IMR-90 (cell line): ENCODE measurements around the gene TASP1. TPM values are rescaled to one million over a fixed set of nuclear protein-coding genes. Genes with fewer than 3 reads are reported as not detected.

Experiments
- ATAC-seq: fragments of 200-7000 bp; cut with Tn5 transposase; 2 replicates; pipeline ENCODE4 v1.9.1; 2020; ENCODE audit warnings: low read depth, mild to moderate bottlenecking, moderate library complexity
- BruUV-seq: library from RNA; stranded (reverse); fragments of 400-500 nt; replicated peaks from 2 replicates; lab custom pipeline; 2021; lab: Mats Ljungman, UMichigan
- CTCF ChIA-PET: fragments of 300-600 bp; formaldehyde crosslinking; extraction: SDS; loops from one replicate; lab custom pipeline; 2021; ENCODE audit warnings: antibody characterized with exemption; lab: Yijun Ruan, JAX
- POLR2A ChIA-PET: fragments of 300-600 bp; sonication (Branson Sonifier 250); formaldehyde crosslinking; loops from one replicate; lab custom pipeline; 2022; ENCODE audit warnings: antibody characterized with exemption; ENCODE audit not compliant: unreplicated experiment; lab: Charles Lee
- DNase-seq: peaks from one replicate; pipeline ENCODE4 v3.0.0; 2013
- H2AFZ ChIP-seq: replicated peaks from 2 replicates; pipeline ENCODE3; 2013; ENCODE audit warnings: low read length, mild to moderate bottlenecking; ENCODE audit not compliant: poor library complexity
- H2AK5ac ChIP-seq: 2 replicates; pipeline ENCODE4 v1.6.1; 2013; ENCODE audit warnings: low read depth, low read length, inconsistent platforms
- H2AK9ac ChIP-seq: replicated peaks from 2 replicates; pipeline ENCODE3; 2013; ENCODE audit warnings: mild to moderate bottlenecking, low read depth, low read length, moderate library complexity; ENCODE audit not compliant: poor library complexity
- H2BK120ac ChIP-seq: 2 replicates; pipeline ENCODE4 v1.6.1; 2013; ENCODE audit warnings: low read depth, low read length, inconsistent platforms
- H2BK15ac ChIP-seq: 3 replicates; pipeline ENCODE4 v1.6.1; 2013; ENCODE audit warnings: low read depth, low read length, inconsistent platforms
- H2BK20ac ChIP-seq: 2 replicates; pipeline ENCODE4 v1.6.1; 2013; ENCODE audit warnings: low read depth, mild to moderate bottlenecking, inconsistent platforms, low read length, moderate library complexity
- H2BK5ac ChIP-seq: 2 replicates; pipeline ENCODE4 v1.6.1; 2013; ENCODE audit warnings: mild to moderate bottlenecking, low read depth, low read length, inconsistent platforms; ENCODE audit not compliant: poor library complexity, severe bottlenecking
- H3K14ac ChIP-seq: replicated peaks from 2 replicates; pipeline ENCODE4 v1.6.1; 2013; ENCODE audit warnings: low read depth, low read length, inconsistent platforms
- H3K18ac ChIP-seq: 2 replicates; pipeline ENCODE4 v1.6.1; 2013; ENCODE audit warnings: low read depth, low read length, control low read depth
- H3K23ac ChIP-seq: 2 replicates; pipeline ENCODE4 v1.6.1; 2013; ENCODE audit warnings: low read depth, low read length, inconsistent platforms
- H3K27ac ChIP-seq: 2 replicates; pipeline ENCODE4 v1.5.1; 2013; ENCODE audit warnings: mild to moderate bottlenecking, control low read depth, low read length; ENCODE audit not compliant: insufficient read depth
- H3K27me3 ChIP-seq: 2 replicates; pipeline ENCODE4 v1.6.1; 2013; ENCODE audit warnings: low read length; ENCODE audit not compliant: control insufficient read depth, insufficient read depth
- H3K36me3 ChIP-seq: 2 replicates; pipeline ENCODE4 v1.6.1; 2013; ENCODE audit warnings: low read length, mixed read lengths; ENCODE audit not compliant: control insufficient read depth, insufficient read depth
- H3K4ac ChIP-seq: 2 replicates; pipeline ENCODE4 v1.6.1; 2013; ENCODE audit warnings: low read depth, low read length, inconsistent platforms
- H3K4me1 ChIP-seq: 2 replicates; pipeline ENCODE4 v1.6.1; 2013; ENCODE audit warnings: low read length, mixed read lengths; ENCODE audit not compliant: control insufficient read depth, insufficient read depth
- H3K4me2 ChIP-seq: 2 replicates; pipeline ENCODE4 v1.6.1; 2013; ENCODE audit warnings: low read depth, mild to moderate bottlenecking, control low read depth, low read length, moderate library complexity
- H3K4me3 ChIP-seq: 2 replicates; pipeline ENCODE4 v1.5.1; 2013; ENCODE audit warnings: low read depth, mild to moderate bottlenecking, control low read depth, low read length, moderate library complexity; ENCODE audit not compliant: insufficient read depth
- H3K56ac ChIP-seq: 2 replicates; pipeline ENCODE4 v1.6.1; 2013; ENCODE audit warnings: low read length, inconsistent platforms; ENCODE audit not compliant: insufficient read depth; ENCODE audit errors: extremely low read depth
- H3K79me1 ChIP-seq, 2 experiments: 2 replicates each; pipeline ENCODE4 v1.6.1; 2013; ENCODE audit warnings: low read length in 2 of 2, inconsistent platforms in 1 of 2, low read depth in 1 of 2
- H3K9ac ChIP-seq: 2 replicates; pipeline ENCODE4 v1.6.1; 2013; ENCODE audit warnings: low read depth, low read length, control low read depth
- H3K9me1 ChIP-seq: 2 replicates; pipeline ENCODE4 v1.6.1; 2013; ENCODE audit warnings: low read length, inconsistent platforms; ENCODE audit not compliant: insufficient read depth
- H3K9me3 ChIP-seq: 2 replicates; pipeline ENCODE4 v1.6.1; 2013; ENCODE audit warnings: low read length; ENCODE audit not compliant: control insufficient read depth, insufficient read depth
- H4K20me1 ChIP-seq: 2 replicates; pipeline ENCODE4 v1.6.1; 2013; ENCODE audit warnings: low read length, inconsistent platforms; ENCODE audit not compliant: insufficient read depth
- H4K5ac ChIP-seq: 2 replicates; pipeline ENCODE4 v1.6.1; 2013; ENCODE audit warnings: mild to moderate bottlenecking, low read depth, low read length, control low read depth
- H4K8ac ChIP-seq, 2 experiments: 2 replicates each; pipeline ENCODE4 v1.6.1; 2013; ENCODE audit warnings: low read depth in 2 of 2, low read length in 2 of 2, control low read depth in 1 of 2, inconsistent platforms in 1 of 2
- H4K91ac ChIP-seq: 2 replicates; pipeline ENCODE4 v1.6.1; 2013; ENCODE audit warnings: low read depth, low read length, inconsistent platforms; ENCODE audit not compliant: insufficient read depth
- BHLHE40 ChIP-seq: fragments of 150-350 bp; IDR thresholded peaks from 2 replicates; pipeline ENCODE4 v1.6.1; 2016; ENCODE audit warnings: mild to moderate bottlenecking, low read depth, low read length
- CEBPB ChIP-seq: IDR thresholded peaks from 2 replicates; pipeline ENCODE4 v1.6.1; 2012; ENCODE audit warnings: low read depth, low read length, improper control_type of control experiment
- CHD1 ChIP-seq: IDR thresholded peaks from 2 replicates; pipeline ENCODE4 v1.6.1; 2012; ENCODE audit warnings: low read depth, low read length, improper control_type of control experiment
- FOS ChIP-seq: fragments of 150-350 bp; IDR thresholded peaks from 2 replicates; pipeline ENCODE4 v1.6.1; 2016; ENCODE audit warnings: low read depth, low read length
- MAFK ChIP-seq: IDR thresholded peaks from 2 replicates; pipeline ENCODE4 v1.6.1; 2012; ENCODE audit warnings: low read depth, low read length, improper control_type of control experiment
- MAZ ChIP-seq: IDR thresholded peaks from 2 replicates; pipeline ENCODE4 v1.6.1; 2012; ENCODE audit warnings: low read depth, mild to moderate bottlenecking, low read length, improper control_type of control experiment, moderate library complexity, borderline replicate concordance
- MXI1 ChIP-seq: IDR thresholded peaks from 2 replicates; pipeline ENCODE4 v1.6.1; 2012; ENCODE audit warnings: low read depth, mild to moderate bottlenecking, low read length, moderate library complexity, borderline replicate concordance
- NFE2L2 ChIP-seq: fragments of 150-350 bp; IDR thresholded peaks from 2 replicates; pipeline ENCODE4 v1.6.1; 2016; ENCODE audit warnings: low read depth, mild to moderate bottlenecking, low read length
- POLR2A ChIP-seq: IDR thresholded peaks from 2 replicates; pipeline ENCODE4 v1.6.1; 2012; ENCODE audit warnings: mild to moderate bottlenecking, low read depth, low read length
- RAD21 ChIP-seq: IDR thresholded peaks from 2 replicates; pipeline ENCODE4 v1.6.1; 2012; ENCODE audit warnings: low read length, improper control_type of control experiment
- RCOR1 ChIP-seq: IDR thresholded peaks from 2 replicates; pipeline ENCODE4 v1.6.1; 2012; ENCODE audit warnings: mild to moderate bottlenecking, low read length, improper control_type of control experiment; ENCODE audit not compliant: insufficient replicate concordance
- RFX5 ChIP-seq: IDR thresholded peaks from 2 replicates; pipeline ENCODE4 v1.8.0; 2012; ENCODE audit warnings: low read depth, mild to moderate bottlenecking, low read length, moderate library complexity
- SMC3 ChIP-seq: fragments of 150-350 bp; IDR thresholded peaks from 2 replicates; pipeline ENCODE4 v1.6.1; 2016; ENCODE audit warnings: low read depth, mild to moderate bottlenecking, antibody characterized with exemption, low read length, moderate library complexity
- WGBS, 2 experiments: methylation state at CpG; one replicate each; pipeline versions ENCODE4 v1.1.5 to v1.1.7; 2013; ENCODE audit warnings: missing lambda C conversion rate in 2 of 2; ENCODE audit not compliant: insufficient read length in 1 of 2; ENCODE audit errors: extremely low coverage in 2 of 2; 5-methylcytosine and 5-hydroxymethylcytosine counted together
- dilution Hi-C: fragments of 300-500 bp; cut with HindIII; formaldehyde crosslinking; loops from one replicate; pipeline ENCODE4 v1.14.3; 2018; ENCODE audit warnings: low sequenced_read_pairs; ENCODE audit not compliant: unreplicated experiment
- in situ Hi-C: fragments of 300-500 bp; cut with MboI; formaldehyde crosslinking; loops from 3 replicates; pipeline ENCODE4 v1.14.3; 2019; ENCODE audit warnings: low sequenced_read_pairs, inconsistent platforms, mixed read lengths
- intact Hi-C: fragments of 100-400 bp; cut with micrococcal nuclease; formaldehyde crosslinking; loops from 2 replicates; pipeline ENCODE4 v1.10.0; 2022
- polyA plus RNA-seq, 3 experiments: library from polyadenylated mRNA; depleted of rRNA; stranded (reverse); fragments of >200 nt; gene quantifications; 2 replicates each; pipeline ENCODE4 v1.2.3, GENCODE V29; 2012; ENCODE audit warnings: low replicate concordance in 1 of 3
- total RNA-seq: library from RNA; depleted of rRNA; stranded (reverse); fragments of >200 nt; gene quantifications from 2 replicates; pipeline ENCODE4 v1.2.3, GENCODE V29; 2012
- TF ChIP-seq, protein P1 (sequence below): conservative IDR thresholded peaks from 2 replicates; pipeline ENCODE4 v1.5.1; 2012; ENCODE audit warnings: mild to moderate bottlenecking, low read depth, low read length, improper control_type of control experiment
- TF ChIP-seq, protein P2 (sequence below): fragments of 150-350 bp; IDR thresholded peaks from 2 replicates; pipeline ENCODE4 v1.6.1; 2016; ENCODE audit warnings: low read depth, mild to moderate bottlenecking, low read length, moderate library complexity, borderline replicate concordance
- TF ChIP-seq, protein P3 (sequence below): fragments of 150-350 bp; IDR thresholded peaks from 2 replicates; pipeline ENCODE4 v1.6.1; 2017; ENCODE audit warnings: mild to moderate bottlenecking, antibody characterized with exemption, low read length, low read depth

The TASP1 gene
- total and polyA plus RNA-seq, 2 of the 4 experiments (the other 2 are of a cell fraction), result 3.9 to 7.9 TPM

DNA sequence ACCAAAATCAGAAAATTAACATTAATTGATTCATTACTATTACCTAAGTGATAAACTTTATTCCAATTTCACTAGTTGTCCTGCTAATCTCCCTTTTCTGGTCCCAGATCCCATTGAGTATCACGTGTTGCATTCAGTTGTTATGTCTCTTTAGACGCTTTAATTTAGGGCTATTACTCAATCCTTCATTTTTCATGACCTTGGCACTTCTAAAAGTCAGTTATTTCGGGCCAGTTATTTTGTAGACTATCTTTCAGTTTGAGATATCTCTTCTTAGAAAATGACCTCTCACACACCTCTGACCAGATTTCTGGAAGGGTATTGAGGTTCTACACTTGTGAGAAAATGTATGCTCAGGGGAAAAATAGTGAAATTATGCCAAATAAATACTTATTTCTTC, 34.0 kb upstream of the TASP1 start:
- H3K79me1 ChIP-seq, result no peaks in the 10 kb centered on the region
- dilution Hi-C loops (no loop called here), in situ Hi-C loops (no loop called here), intact Hi-C loops (no loop called here)
- no peaks in the 10 kb centered on the region for H4K20me1 ChIP-seq
- H2AK5ac ChIP-seq, result no peak overlapping the region
- H2BK20ac ChIP-seq, result no peak overlapping the region
- no peak overlapping the region for H2AK9ac ChIP-seq
- H3K4me3 ChIP-seq, result no peak overlapping the region
- H3K27me3 ChIP-seq, result no peaks in the 10 kb centered on the region; the same call in none of the 2 replicates
- H2BK15ac ChIP-seq, result no peak overlapping the region
- DNase-seq (no peak), ATAC-seq (no peak)
- no CpG with 5 or more reads among the region's 3 CpGs for WGBS, 2 experiments
- H2AFZ ChIP-seq, result no peak overlapping the region
- TF ChIP-seq SMC3 (no peak), RFX5 (no peak), MAZ (no peak), RCOR1 (no peak), CHD1 (no peak), RAD21 (no peak), CEBPB (no peak), NFE2L2 (no peak), MXI1 (no peak), MAFK (no peak), BHLHE40 (no peak), POLR2A (no peak), FOS (no peak)
- TF ChIP-seq, protein P1, sequence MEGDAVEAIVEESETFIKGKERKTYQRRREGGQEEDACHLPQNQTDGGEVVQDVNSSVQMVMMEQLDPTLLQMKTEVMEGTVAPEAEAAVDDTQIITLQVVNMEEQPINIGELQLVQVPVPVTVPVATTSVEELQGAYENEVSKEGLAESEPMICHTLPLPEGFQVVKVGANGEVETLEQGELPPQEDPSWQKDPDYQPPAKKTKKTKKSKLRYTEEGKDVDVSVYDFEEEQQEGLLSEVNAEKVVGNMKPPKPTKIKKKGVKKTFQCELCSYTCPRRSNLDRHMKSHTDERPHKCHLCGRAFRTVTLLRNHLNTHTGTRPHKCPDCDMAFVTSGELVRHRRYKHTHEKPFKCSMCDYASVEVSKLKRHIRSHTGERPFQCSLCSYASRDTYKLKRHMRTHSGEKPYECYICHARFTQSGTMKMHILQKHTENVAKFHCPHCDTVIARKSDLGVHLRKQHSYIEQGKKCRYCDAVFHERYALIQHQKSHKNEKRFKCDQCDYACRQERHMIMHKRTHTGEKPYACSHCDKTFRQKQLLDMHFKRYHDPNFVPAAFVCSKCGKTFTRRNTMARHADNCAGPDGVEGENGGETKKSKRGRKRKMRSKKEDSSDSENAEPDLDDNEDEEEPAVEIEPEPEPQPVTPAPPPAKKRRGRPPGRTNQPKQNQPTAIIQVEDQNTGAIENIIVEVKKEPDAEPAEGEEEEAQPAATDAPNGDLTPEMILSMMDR, result no peak
- TF ChIP-seq, protein P2, sequence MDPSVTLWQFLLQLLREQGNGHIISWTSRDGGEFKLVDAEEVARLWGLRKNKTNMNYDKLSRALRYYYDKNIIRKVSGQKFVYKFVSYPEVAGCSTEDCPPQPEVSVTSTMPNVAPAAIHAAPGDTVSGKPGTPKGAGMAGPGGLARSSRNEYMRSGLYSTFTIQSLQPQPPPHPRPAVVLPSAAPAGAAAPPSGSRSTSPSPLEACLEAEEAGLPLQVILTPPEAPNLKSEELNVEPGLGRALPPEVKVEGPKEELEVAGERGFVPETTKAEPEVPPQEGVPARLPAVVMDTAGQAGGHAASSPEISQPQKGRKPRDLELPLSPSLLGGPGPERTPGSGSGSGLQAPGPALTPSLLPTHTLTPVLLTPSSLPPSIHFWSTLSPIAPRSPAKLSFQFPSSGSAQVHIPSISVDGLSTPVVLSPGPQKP, result no peak
- TF ChIP-seq, protein P3, sequence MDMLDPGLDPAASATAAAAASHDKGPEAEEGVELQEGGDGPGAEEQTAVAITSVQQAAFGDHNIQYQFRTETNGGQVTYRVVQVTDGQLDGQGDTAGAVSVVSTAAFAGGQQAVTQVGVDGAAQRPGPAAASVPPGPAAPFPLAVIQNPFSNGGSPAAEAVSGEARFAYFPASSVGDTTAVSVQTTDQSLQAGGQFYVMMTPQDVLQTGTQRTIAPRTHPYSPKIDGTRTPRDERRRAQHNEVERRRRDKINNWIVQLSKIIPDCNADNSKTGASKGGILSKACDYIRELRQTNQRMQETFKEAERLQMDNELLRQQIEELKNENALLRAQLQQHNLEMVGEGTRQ, result no peak
- H3K56ac ChIP-seq, result no peak overlapping the region
- no peak overlapping the region for H3K9ac ChIP-seq
- no peak overlapping the region for H4K5ac ChIP-seq
- no peak overlapping the region for H3K4me2 ChIP-seq
- H3K14ac ChIP-seq, result no peak overlapping the region
- H3K36me3 ChIP-seq, result no peaks in the 10 kb centered on the region
- no TSS peak for BruUV-seq
- H3K9me1 ChIP-seq, result no peaks in the 10 kb centered on the region
- H4K91ac ChIP-seq, result no peak overlapping the region
- H3K9me3 ChIP-seq, result no peaks in the 10 kb centered on the region
- H3K18ac ChIP-seq, result no peak overlapping the region
- POLR2A ChIA-PET, result no interaction called here
- H3K23ac ChIP-seq, result no peak overlapping the region
- H3K27ac ChIP-seq, result no peak overlapping the region
- no peak overlapping the region for H2BK5ac ChIP-seq
- no peaks in the 10 kb centered on the region; the same call in 1 of the 2 replicates for H3K4me1 ChIP-seq
- no peak overlapping the region for H2BK120ac ChIP-seq
- H4K8ac ChIP-seq, result no peak overlapping the region
- H3K4ac ChIP-seq, result no peak overlapping the region
- CTCF ChIA-PET, result no interaction called here
